Mucosa of gallbladder (tissue), 1 donor: ENCODE measurements around the gene NEK6. TPM values are rescaled to one million over a fixed set of nuclear protein-coding genes. Genes with fewer than 3 reads are reported as not detected.
A peak's percentile ranks its signal among the peaks of the same experiment; 100 is the strongest.
"Not testable (repeated sequence)": the region's sequence is repeated elsewhere in the genome, so short reads cannot be mapped to it uniquely, and the experiment has no call there.

Experiments
- DNase-seq: peaks from one replicate; pipeline ENCODE4 v3.0.0-alpha.2; 2020; ENCODE audit warnings: low spot score
- total RNA-seq: library from RNA; stranded (reverse); gene quantifications from one replicate; pipeline ENCODE4 v1.2.1, GENCODE V29; 2021
- donor health status: DM: no; HTN: no; CAD: no.

NEK6 gene
- total RNA-seq, 1 donor from 2014 or later: 96.7 TPM

DNA sequence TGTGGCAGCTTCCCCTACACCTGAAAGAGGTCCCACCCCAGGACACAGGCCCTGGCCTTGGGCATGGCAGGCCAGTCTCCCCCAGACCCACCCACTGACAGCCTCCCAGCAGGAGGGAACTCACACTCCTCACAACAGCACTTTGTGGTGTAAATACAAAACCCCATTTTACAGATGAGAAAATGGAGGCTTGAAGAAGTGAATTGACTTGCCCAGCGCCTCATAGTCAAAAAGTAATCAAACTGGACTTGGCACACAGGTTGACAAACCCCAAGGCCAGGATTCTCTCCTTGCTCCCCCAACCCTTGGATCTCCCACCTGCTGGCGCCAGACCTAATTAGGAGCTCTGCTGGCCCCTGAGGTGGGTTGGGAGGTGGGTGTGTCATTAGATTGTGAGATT is 29.2 kb upstream of the NEK6 start:
- DNase-seq: no peak

DNA sequence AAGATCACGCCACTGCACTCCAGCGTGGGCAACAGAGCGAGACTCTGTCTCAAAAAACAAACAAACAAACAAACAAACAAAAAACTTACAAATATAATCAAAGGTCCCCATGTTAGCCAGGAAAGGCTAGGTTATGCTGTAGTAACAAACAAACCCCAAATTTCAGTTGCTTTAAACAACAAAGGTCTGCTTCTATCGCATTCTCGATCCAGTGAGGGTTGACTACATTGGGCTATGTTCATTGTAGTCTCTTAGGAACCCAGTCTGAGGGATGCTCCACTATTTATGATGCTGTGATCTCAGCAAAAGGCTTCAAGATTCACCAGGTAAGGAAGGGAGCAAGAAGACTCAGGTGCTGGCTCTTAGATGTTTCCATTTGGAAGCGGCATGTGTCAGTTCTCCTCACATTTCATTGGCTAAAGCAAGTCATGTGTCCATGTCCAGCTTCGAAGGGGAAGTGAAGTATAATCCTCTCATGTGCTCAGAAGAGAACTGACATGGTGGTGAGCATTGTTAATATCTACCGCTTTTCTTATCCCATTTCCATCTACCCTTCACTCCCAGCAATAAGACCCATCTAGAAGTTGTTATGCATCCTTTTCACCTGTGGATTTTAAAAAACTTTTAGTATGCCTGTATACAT is 26.5 kb upstream of the NEK6 start:
- DNase-seq: no peak

DNA sequence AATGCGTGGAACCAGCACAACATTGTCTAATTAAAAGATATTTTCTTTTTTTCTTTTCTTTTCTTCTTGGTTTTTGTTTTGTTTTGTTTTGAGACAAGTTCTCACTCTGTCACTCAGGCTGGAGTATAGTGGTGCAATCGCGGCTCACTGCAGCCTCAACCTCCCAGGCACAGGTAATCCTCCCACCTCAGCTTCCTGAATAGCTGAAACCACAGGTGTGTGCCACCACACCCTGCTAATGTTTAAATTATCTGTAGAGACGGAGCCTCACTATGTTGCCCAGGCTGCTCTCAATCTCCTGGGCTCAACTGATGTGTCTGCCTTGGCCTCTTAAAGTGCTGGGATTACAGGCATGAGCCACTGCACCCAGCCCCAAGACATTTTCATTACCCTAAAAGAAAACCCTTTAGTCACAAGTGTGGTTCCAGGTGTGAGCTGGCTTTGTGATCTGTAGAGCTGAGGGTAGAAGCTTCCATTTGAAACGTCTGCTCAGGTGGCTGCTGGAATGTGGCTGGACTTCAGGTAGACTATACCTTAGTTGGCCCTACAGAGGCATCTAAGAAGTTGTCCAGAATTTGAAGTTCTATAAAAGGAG is 19.1 kb upstream of the NEK6 start:
- no peak for DNase-seq

DNA sequence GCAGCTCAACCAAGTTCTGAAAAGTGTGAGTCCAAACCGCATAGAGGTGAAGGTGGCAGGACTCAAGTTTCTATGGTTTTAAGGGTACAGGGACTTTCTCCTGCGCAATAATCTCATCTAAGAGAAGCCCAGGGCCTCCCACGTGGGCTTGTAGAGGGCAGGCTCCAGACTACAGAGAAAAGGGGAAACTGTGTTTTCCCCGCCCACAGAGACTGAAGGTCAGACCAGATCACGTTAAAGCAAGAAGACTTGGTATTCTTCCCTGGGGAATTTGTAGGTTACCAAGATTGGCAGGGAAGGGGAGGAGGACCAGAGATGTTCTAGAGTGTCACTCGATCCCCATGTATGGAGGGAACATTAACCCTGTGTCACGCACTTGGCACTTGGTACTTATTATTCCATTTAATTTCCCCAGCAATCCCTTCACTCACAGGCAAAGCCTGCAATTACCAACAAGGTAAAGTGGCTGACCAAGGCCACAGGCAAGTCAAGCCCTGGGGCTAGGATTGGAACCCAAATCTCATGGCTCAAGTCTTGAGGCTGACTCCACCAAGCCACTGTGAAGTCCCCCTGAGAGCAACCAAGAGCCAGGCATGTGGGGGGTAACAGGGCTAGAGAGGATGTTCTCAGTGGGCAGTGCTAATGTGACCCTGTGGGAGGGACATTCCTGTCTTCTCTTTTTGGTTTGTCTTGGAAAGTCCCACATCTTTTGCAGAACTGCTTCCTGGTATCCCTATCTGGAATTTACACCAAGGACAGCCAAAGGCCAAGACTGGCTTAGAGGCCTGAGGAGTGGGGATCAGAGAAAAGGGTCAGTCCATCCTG is 18.3 kb upstream of the NEK6 start:
- no peak for DNase-seq

DNA sequence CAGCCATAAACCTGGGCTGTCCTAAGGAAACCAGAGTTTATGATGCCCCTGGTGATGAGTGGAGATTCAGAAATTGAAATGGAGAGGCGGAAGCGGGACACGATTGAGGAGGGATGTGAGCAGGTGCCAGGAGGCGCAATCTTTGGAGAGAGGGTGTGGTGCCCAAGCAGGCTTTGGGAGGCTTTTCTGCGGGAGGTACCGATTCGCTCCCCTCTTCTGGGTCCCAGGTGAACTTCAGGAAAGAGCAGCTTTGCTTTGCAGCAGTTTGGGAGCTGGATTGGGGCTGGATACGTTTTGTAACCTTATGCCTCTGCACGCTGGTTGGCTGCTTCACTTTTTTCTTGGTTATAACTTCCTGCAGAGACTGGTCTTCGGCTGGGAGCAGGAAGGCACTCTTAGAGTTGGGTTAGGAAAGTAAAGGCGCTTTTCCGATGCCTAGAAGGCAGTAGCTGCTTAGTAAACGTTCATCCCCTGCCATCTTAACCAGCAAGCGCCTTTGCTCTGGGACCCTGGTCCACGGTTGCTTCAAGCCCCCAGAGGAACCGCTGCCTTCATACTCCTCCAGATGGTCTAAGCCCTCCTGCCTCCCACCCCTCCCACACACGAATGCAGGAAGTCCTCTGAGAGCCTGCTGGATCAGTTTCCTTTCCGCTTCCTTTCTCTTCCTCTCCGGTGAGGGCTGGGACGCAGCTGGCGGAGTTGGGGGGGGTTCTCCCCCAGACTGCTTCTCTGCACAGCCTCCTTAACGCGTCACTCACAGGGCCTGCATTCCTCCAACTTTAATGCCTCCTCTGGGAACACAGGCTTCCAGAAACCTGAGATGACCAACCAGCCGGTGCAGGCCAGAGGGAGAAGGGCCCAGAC is 15.2 kb upstream of the NEK6 start:
- DNase-seq: no peak

DNA sequence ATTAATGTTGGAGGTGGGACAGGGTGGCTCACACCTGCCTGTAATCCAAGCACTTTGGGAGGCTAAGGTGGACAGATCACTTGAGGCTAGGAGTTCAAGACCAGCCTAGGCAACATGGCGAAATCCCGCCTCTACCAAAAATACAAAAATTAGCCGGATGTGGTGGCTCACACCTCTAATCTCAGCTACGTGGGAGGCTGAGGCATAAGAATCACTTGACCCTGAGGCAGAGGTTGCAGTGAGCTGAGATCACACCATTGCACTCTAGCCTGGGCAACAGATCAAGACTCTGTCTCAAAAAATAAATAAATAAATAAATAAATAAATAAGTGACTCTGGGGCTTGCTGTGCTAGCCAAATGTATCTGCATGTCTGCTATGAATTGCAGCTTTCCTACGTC is 10.4 kb upstream of the NEK6 start:
- not testable (repeated sequence) for DNase-seq

DNA sequence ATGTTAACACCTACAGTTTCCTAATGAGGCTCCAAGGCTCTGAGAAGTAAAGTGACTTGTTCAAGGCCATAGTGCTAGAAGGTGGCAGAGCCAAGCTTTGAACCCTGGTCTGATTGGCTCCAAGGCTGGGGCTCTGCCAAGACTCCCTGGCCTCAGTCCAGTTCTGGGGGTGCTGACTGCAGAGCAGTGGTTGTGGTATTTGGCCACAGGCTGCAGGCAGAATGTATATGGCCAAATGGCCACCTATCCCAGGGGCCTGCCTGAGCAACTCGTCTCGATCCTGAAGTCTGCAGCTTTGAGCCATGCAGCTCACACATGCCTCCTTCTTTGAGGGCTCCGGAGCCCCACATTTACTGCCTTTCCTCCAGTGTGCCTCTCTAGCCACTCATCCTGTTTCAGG is 9.7 kb upstream of the NEK6 start:
- DNase-seq: no peak

DNA sequence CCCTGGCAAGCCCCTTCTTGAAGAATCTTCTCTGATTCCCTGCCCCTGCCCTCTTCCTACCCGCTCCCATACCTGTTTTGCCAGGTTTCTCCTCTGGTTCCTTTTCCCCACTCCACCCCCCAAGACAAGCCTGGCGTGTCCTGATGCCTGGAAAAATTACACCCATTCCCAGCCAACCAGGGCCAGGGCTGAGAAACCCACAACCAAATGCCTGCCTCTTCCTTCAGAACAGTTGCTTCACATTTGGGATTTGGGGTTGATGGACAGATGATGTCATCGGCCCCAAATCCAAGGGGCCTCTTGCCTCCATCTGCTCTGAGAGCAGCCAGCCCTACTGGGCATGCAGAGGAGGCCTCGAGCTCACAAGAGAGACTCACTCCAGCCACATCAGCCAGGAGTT is 8.8 kb upstream of the NEK6 start:
- no peak for DNase-seq

DNA sequence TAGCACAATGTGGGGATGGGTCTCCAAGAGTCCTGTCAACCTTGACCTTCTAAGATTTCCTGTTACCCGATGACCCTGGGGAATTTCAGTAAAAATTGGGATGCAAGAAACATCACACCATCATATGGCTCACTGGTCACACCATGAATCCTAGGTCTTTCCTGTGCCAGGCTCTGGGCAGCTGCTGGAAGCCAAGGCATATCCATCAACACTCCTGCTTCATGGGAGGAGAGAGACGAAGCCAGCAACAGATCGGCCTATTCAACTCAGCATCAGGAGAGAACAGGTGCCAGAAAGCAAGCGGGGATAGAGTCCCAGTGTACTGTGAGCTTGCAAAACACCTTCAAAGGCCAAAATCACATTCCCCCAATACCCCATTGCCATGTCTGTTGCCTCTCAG is 6.5 kb upstream of the NEK6 start:
- no peak for DNase-seq

DNA sequence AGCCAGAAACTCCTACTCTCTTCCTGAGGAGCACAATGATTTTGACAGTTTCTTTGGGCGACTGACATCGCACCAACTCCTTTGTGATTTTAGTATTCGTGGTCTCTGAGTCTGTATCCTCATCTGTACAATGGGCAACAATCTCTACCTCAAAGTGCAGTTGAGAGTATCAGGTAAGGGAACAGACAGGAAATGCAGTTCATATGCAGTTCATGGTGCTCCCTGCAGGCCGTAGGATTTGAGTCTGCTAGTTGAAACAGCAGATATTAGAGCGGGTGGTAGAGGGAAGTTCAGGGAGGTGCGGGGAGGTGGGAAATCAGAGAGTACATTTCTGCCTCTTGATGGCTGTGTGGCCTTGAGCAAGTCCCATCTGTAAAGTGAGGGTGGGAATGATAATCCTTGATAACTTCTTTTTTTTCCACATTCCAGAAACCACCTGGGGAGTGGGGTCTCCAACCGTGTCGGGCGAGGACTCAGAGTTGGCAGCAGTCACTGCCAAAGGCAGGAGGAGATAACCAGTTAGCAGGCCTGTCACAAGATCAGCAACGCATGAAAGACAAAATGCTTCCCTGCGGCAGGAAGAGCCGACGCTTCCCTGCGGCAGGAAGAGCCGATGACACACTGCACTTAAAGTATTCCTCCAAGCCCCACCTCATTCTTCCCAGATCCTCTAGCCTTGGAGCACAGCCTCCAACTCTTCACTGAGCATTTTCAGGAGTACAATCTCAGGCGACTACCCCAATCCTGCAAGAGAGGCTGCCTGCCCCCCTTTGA is 6.0 kb upstream of the NEK6 start:
- no peak for DNase-seq

DNA sequence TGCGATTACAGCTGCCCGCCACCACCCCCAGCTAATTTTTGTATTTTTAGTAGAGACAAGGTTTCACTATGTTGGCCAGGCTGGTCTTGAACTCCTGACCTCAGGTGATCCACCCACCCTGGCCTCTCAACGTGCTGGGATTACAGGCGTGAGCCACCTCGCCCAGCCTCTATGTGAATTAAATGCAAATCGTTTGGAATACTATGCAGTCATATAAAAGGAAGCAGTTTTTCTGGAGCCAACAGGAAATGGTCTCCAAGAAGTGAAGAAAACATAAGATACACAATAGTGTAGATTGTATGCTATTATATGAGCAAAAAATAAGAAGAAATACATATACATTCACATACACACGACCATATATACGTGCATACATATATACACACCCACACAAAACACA is 4.9 kb upstream of the NEK6 start:
- DNase-seq: not testable (repeated sequence)

DNA sequence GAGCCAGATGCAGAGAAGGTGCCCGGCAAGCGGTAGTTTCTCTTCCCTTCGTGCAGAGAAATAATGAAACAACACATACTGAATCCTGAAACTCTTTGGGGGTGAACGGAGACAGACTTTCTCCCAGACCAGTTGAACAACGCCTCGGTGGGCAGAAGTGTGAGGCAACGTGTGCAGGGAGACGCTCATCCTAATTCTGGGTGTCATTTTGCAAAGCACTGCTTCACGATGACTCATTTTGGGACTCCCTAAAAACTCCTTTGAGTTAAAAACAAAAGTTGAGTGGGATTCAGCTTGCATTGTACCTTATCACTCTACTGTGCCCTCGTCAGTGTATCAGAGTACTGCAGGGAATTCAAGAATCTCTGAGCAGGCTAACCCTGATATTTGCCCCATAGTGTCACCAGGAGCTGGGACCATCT is 3.5 kb upstream of the NEK6 start:
- no peak for DNase-seq

DNA sequence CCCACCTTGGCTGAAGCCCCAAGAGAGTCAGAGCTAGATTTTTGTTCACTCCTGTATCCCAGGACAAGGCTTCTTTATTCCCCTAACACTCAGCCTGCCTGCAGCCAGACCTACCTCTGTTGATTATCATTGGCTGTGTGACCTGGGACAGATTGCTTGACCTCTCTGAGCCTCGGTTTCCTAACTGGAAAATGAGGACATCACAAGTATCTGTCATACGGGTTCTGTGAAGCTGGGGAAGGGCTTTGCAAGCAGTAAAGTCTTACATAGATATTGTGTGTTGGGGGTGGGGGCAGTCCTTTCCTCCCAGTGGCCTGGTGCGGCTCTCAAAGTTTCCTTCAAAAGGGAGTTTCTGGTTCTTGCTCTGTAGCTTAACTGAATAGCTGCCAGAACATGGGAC is 2.5 kb upstream of the NEK6 start:
- no peak for DNase-seq

DNA sequence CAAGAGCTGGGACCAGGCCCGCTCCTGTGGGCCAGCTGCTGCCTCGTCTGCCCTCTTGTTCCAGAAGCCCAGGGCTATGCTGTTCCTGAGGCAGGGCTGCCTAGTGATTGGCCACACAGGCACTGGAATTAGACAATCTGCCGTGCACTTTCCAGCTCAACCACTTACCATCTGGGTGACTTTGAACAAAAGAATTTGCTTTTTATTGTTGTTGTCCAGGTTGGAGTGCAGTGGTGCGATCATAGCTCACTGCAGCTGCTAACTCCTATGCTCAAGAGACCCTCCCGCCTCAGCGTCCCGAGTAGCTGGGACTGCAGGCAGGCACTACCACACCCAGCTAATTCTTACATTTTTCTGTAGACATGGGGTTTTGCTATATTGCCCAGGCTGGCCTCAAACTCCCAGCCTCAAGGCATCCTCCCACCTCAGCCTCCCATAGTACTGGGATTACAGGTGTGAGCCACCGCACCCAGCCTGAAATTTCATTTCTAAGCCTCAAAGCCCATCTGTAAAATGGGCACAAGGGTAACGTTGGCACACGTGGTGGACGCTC is 1.2 kb upstream of the NEK6 start:
- no peak for DNase-seq

DNA sequence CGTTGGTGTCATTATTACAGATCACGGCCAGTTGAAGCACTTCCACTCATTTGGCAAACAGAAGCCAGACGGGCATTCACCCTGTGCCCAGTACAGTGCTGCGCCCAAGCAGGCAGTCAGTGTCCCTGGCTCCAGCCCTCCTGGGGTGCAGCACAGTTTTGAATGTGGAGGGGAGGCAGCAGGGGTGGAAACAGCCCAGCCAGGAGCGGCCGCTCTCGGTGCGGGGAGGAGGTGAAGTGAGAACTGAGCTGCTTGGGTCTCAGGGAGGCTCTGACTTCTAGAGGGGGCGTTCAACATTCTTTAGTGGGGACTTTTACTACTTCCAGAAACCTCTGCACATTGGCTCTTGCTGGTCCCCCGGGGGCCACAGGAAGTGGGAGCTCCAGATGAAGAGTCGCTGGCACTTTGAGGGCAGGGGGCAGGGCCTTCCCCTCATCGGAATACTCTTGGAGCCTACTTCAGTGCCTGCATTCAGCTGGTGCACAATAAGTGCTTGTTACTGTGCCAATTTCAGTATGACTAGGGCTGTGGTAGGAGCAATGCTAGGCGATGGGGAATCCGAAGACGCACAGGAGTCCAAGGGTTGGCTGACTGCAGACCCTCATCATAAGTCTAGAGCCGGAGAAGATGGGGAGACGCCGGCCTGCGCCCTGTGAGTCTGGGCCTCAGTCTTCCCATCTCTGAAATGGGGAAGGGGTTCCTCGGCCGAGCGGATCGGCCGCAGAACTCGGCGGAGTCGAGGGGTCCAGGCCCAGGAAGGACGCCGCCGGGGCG is 492 bp upstream of the NEK6 start:
- DNase-seq: no peak

DNA sequence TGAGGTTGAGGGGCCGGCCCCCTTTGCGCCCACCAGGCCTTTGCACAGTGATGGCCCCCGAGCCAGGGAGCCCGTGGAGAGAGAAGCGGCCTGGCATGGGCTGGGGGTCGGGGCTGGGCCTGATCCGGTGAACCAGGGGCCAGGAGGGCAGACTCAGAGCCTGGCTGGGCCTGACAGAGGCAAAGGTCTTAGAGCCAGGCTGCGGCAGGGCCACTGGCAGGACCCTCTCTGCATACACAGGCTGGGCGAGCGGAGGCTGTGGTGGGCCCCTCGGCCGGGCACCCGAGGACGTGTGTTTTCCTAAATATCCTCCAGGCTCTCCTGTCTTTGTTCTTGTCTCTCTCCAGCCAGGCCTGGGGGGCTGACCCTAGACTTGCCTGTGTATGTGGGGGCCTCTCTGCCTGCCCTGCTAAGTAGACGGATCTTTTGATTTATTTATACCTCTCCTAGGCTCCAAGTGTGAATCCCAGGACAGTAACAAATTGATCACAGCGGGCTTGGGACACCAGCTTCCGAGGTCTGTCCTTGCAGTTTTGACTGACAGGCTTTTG is 933 bp downstream of the NEK6 start:
- DNase-seq: no peak

DNA sequence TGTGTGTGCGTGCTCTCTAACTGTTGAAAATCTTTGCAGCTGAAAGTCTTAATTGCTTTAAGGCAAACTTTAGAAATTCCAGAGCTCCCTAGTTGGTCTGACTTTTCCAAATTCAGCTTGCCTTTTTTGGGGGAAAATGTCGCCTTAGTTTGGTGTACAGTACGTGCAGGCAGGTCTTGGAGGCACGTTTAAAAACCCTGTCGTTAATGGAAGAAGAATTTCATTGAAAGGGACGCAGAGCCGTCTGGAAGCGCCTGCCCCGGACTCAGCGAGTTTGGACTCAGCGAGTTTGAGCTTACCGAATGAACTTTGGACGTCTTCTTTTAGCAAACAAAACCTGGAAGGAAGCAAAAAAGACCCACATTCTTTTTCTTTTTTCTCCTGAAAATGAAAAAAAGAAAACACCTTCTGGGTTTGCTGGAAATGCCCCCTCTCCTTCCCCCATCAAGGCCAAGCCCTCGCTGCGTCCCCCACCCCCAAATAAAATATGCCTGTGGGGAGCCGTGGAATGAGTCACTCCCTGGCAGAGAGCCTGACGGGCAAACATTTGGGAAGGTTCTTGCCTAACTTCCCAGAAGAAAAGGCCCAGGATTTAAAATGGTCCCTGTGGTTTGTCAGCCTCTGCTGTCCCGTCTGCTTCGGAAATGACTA is 1.5 kb downstream of the NEK6 start:
- DNase-seq: peak; percentile 72

DNA sequence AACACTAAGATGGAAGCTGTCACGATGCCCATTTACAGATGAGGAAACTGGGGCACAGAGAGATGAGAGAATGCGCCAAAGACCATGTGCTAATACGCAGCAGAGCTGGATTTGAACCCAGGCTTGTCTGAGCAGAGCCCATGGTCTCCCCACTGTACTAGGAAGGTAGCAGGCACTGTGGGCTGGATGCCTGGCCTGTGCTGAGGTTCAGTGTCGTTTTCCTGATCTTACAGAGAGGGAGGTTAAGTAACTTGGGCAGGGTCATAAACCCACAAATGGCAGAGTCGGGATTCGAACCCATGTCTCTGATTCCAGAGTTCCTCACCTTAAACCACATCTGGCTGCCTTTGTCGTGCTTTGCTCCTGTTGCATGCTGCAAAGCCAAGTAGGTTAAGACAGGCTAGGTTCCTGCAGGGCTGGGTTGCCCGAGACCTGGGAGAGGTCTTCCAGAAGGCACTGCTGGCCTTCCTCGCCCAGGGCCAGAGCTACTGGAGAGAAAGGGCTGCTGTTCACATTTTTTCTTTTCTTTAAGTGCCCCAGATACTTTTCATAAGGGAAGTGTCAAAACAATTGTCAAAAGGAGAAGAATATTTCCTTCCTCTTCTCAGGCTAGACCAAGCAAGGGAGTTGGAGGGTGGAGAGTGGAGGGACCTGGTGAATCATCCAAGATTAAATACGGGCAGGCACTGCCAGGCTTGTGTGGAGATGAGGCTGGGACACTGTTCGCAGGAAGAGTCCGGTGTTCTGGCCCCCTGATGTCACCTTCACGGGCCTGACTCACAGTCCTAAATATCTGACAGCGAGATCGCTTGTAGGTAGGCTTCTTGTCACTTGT is 3.2 kb downstream of the NEK6 start:
- peak; percentile 66 for DNase-seq
